Thyroid gland (tissue), 4 donors: ENCODE results near the gene PLIN3. TPM values are rescaled to one million over a fixed set of nuclear protein-coding genes. Genes with fewer than 3 reads are reported as not detected.

ENCODE experiments used
- DNase-seq, 2 donors: peaks; one replicate each; pipeline ENCODE4 v3.0.0-alpha.2; 2019
- H3K27ac ChIP-seq, 3 donors: fragments of 200-600 bp; sonication (generic); 1 replicate in 2 of 3; 2 replicates in 1 of 3; pipeline ENCODE4 v1.5.1; 2016 to 2019; ENCODE audit warnings: mild to moderate bottlenecking in 1 of 3, moderate library complexity in 1 of 3
- H3K27me3 ChIP-seq: fragments of 200-600 bp; sonication (generic); one replicate; pipeline ENCODE4 v1.5.1; 2019
- H3K36me3 ChIP-seq, 2 donors: fragments of 200-600 bp; sonication (generic); one replicate each; pipeline ENCODE4 v1.5.1; 2016 to 2019
- H3K4me1 ChIP-seq, 2 donors: fragments of 200-600 bp; sonication (generic); one replicate each; pipeline ENCODE4 v1.5.1; 2017 to 2019
- H3K4me3 ChIP-seq, 3 donors: fragments of 200-600 bp; sonication (generic); replicated peaks in 1 of 3; 1 replicate in 2 of 3; 2 replicates in 1 of 3; pipeline ENCODE4 v1.5.1; 2016; ENCODE audit warnings: mild to moderate bottlenecking in 1 of 3
- H3K9me3 ChIP-seq: fragments of 200-600 bp; sonication (generic); one replicate; pipeline ENCODE4 v1.5.1; 2017
- CTCF ChIP-seq, 6 experiments: fragments of 200-600 bp in 3 of 6; fragments of 450-650 bp in 3 of 6; sonication (generic) in 3 of 6; IDR thresholded peaks; one replicate each; pipeline ENCODE4 v1.5.1; 2016 to 2019; ENCODE audit warnings: antibody characterized with exemption in 6 of 6, mild to moderate bottlenecking in 2 of 6, inconsistent platforms in 1 of 6, moderate library complexity in 1 of 6
- POLR2A ChIP-seq, 2 donors: fragments of 450-650 bp; IDR thresholded peaks; one replicate each; pipeline ENCODE4 v1.6.1; 2017; ENCODE audit warnings: antibody characterized with exemption in 2 of 2, mild to moderate bottlenecking in 2 of 2, moderate library complexity in 1 of 2
- WGBS, 2 donors: methylation state at CpG; one replicate each; pipeline ENCODE4 v1.1.5; 2017; 5-methylcytosine and 5-hydroxymethylcytosine counted together
- intact Hi-C: fragments of 100-400 bp; cut with DNase I; formaldehyde crosslinking; loops from one replicate; pipeline ENCODE4 v1.15.1; 2023
- total RNA-seq, 4 donors: library from RNA; depleted of rRNA; stranded (reverse); fragments of >200 nt; gene quantifications; one replicate each; pipeline ENCODE4 v1.2.3, GENCODE V29; 2016

The PLIN3 gene
- total RNA-seq, 4 donors from 2014 or later: 24.4 to 41.3 (median 38.0) TPM

GRCh38 chr19:4803736-4804695 lies 63.5 kb downstream of the PLIN3 start:
- intact Hi-C loops: no loop called here
- no peaks in the 10 kb centered on the region for H3K36me3 ChIP-seq
- TF ChIP-seq CTCF (IDR thresholded peaks at IDR 0.05) (peak; percentile 26 to 67 (median 42)), POLR2A (IDR thresholded peaks at IDR 0.05) (no peak)
- no peaks in the 10 kb centered on the region for H3K9me3 ChIP-seq
- peak; percentile 35 to 52 for DNase-seq
- no peaks in the 10 kb centered on the region for H3K4me1 ChIP-seq
- 51 to 53% methylated on average over 27 to 32 of the region's 33 CpGs for WGBS, 2 donors
- no peak overlapping the region for H3K4me3 ChIP-seq
- no peaks in the 10 kb centered on the region for H3K27me3 ChIP-seq
- no peak overlapping the region for H3K27ac ChIP-seq

- Histone ChIP-seq H3K9me3 (no peaks in the 10 kb centered on the region), H3K27ac (no peak overlapping the region), H3K27me3 (no peaks in the 10 kb centered on the region), H3K4me3 (no peak overlapping the region), H3K4me1 (no peaks in the 10 kb centered on the region), H3K36me3 (no peaks in the 10 kb centered on the region)
- no peak for DNase-seq
- no peak for TF ChIP-seq POLR2A (IDR thresholded peaks at IDR 0.05)
- TF ChIP-seq CTCF (IDR thresholded peaks at IDR 0.05): no peak
- WGBS, 2 donors: 82% methylated on average over 7 of the region's 7 CpGs
- intact Hi-C loops: no loop called here
These were observed 64.8 kb downstream of the PLIN3 start for GRCh38 chr19:4802711-4803110.

GRCh38 chr19:4801085-4801619 lies 66.3 kb downstream of the PLIN3 start:
- DNase-seq: no peak
- 88 to 93% methylated on average over 3 of the region's 3 CpGs for WGBS, 2 donors
- Histone ChIP-seq H3K4me3 (no peak overlapping the region), H3K27ac (no peak overlapping the region), H3K36me3 (peaks cover 0 to 3% of the 10 kb centered on the region in 2 donors), H3K4me1 (no peaks in the 10 kb centered on the region), H3K9me3 (no peaks in the 10 kb centered on the region), H3K27me3 (no peaks in the 10 kb centered on the region)
- no peak for TF ChIP-seq POLR2A (IDR thresholded peaks at IDR 0.05)
- TF ChIP-seq CTCF (IDR thresholded peaks at IDR 0.05): no peak
- intact Hi-C loops: no loop called here

GRCh38 chr19:4800591-4801081 lies 66.8 kb downstream of the PLIN3 start:
- no peaks in the 10 kb centered on the region for H3K4me1 ChIP-seq
- no peak for TF ChIP-seq CTCF (IDR thresholded peaks at IDR 0.05)
- TF ChIP-seq POLR2A (IDR thresholded peaks at IDR 0.05): no peak
- H3K27me3 ChIP-seq: no peaks in the 10 kb centered on the region
- no peak for DNase-seq
- WGBS, 2 donors: 66 to 67% methylated on average over 21 to 22 of the region's 23 CpGs
- no peak overlapping the region for H3K4me3 ChIP-seq
- intact Hi-C loops: no loop called here
- no peaks in the 10 kb centered on the region for H3K9me3 ChIP-seq
- H3K27ac ChIP-seq: no peak overlapping the region
- H3K36me3 ChIP-seq: peaks cover 0 to 3% of the 10 kb centered on the region in 2 donors

GRCh38 chr19:4795400-4795799 lies 72.1 kb downstream of the PLIN3 start:
- intact Hi-C loops: no loop called here
- no peak overlapping the region for H3K4me3 ChIP-seq
- no peaks in the 10 kb centered on the region for H3K27me3 ChIP-seq
- peaks cover 16 to 23% of the 10 kb centered on the region in 2 donors for H3K36me3 ChIP-seq
- no peak for DNase-seq
- H3K4me1 ChIP-seq: peaks cover 14 to 17% of the 10 kb centered on the region in 2 donors
- WGBS, 2 donors: 84 to 91% methylated on average over 9 of the region's 9 CpGs
- H3K27ac ChIP-seq: no peak overlapping the region
- H3K9me3 ChIP-seq: no peaks in the 10 kb centered on the region
- TF ChIP-seq CTCF (IDR thresholded peaks at IDR 0.05) (no peak), POLR2A (IDR thresholded peaks at IDR 0.05) (no peak)
